ENCODE measurements around the gene ABHD17C. TPM values are rescaled to one million over a fixed set of nuclear protein-coding genes. Genes with fewer than 3 reads are reported as not detected.
A peak's percentile ranks its signal among the peaks of the same experiment; 100 is the strongest.

ABHD17C gene
- total RNA-seq, 1 donor from 2014 or later, result 5.3 TPM

DNA sequence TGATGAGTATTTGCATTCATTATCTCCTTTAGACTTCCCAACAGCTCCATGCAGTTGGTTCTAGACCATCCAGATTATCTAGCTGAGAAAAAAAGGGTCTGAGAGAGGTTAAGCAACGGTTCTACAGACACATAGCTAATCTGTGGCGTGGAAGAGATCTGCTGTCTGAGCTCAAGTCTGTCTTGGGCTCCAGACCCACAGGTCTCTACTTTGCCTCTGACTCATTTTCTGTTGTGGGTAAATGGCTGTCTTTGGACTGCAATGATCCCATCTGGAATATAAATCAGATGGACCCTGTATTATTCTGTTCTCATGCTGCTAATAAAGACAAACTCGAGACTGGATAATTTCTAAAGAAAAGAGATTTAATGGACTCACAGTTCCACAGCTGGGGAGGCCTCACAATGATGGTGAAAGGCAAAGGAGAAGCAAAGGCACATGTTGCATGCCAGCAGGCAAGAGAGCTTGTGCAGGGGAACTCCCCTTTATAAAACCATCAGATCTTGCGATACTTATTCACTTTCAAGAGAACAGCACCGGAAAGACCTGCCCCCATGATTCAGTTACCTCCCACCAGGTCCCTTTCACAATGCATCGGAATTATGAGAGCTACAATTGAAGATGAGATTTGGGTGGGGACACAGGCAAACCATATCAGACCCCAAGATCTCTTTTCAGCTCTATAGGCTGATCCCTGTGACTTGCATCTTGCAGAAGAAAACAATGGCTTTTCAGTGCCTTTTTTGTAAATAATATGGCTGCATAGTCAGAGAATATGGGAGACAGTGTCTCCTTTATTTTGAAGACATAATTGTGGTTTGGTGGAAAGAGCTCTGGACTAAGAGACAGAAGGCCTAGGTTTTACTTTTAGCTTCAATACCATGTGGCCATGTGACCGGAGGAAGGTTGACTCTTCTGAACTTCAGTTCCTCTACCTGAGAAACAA is 108.7 kb downstream of the ABHD17C start:
- Mint-ChIP-seq H3K4me1 (peaks cover 19% of the 10 kb centered on the region), H3K27ac (peak overlapping the region; percentile 87), H3K9me3 (peaks cover 10% of the 10 kb centered on the region), H3K27me3 (peaks cover 5% of the 10 kb centered on the region), H3K4me3 (peak overlapping the region; percentile 37), H3K36me3 (ENCODE audit: low read depth) (no peaks in the 10 kb centered on the region)
- DNase-seq, result peak; percentile 74
- intact Hi-C loops (cut with micrococcal nuclease), result loop anchor here (10.0 kb wide), 1 partner anchor 491 kb away; no protein-coding TSS in a partner anchor

- H3K4me3 Mint-ChIP-seq, result peak overlapping the region; percentile 37
- intact Hi-C loops (cut with micrococcal nuclease), result loop anchor here (10.0 kb wide), 1 partner anchor 490 kb away; no protein-coding TSS in a partner anchor
- peaks cover 6% of the 10 kb centered on the region for H3K27me3 Mint-ChIP-seq
- peaks cover 10% of the 10 kb centered on the region for H3K9me3 Mint-ChIP-seq
- DNase-seq, result peak; percentile 63
- H3K4me1 Mint-ChIP-seq, result peaks cover 19% of the 10 kb centered on the region
- H3K36me3 Mint-ChIP-seq (ENCODE audit: low read depth), result no peaks in the 10 kb centered on the region
- H3K27ac Mint-ChIP-seq, result peak overlapping the region; percentile 87
Measured at GRCh38 chr15:80804970-80805495, 109.9 kb downstream of the ABHD17C start.

Other genes with a start within 250 kb of the ABHD17C start
- not detected in 2 replicates for gene CEMIP, start 84.1 kb downstream of the ABHD17C start, total RNA-seq